ENCODE measurements around the gene PLA2G4E. TPM values are rescaled to one million over a fixed set of nuclear protein-coding genes. Genes with fewer than 3 reads are reported as not detected.

Gene PLA2G4E
- total RNA-seq, 1 donor from 2014 or later: not detected

DNA sequence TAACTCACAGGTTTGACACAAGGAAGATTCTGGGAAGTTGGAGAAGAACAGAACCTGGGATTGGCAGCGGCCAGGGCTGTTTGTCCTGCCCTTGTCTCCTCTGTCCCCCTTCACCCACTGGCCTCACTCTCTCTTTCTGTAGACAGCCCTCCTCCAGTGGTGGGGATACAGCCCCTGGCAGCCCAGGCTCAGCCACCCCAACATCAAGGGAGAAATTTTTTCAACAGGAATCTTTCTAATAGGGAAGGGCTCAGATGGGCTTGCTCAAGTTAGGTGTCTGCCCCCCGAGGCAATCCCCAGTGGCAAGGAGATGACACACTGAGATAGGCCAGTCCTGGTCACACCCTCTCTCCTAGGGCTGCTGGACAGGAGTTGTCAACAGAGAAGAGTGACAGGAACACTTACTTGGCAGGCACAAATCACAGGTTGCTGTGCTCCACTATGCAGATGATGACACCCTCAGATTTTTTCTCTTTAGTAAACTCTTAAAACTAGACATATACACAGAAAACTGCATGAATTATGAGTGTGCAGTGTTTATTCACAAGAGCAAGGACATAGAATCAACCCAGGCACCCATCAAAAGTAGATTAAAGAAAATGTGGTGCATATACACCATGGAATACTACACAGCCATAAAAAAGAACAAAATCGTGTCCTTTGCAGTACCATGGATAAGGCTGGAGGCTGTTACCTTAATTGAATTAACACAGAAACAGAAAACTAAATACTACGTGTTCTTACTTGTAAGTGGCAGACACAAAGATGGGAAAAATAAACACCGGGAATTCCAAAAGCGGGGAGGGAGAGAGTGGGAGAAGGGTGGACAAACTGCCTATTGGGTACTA, 37.2 kb upstream of the PLA2G4E start:
- TF ChIP-seq, protein P1, sequence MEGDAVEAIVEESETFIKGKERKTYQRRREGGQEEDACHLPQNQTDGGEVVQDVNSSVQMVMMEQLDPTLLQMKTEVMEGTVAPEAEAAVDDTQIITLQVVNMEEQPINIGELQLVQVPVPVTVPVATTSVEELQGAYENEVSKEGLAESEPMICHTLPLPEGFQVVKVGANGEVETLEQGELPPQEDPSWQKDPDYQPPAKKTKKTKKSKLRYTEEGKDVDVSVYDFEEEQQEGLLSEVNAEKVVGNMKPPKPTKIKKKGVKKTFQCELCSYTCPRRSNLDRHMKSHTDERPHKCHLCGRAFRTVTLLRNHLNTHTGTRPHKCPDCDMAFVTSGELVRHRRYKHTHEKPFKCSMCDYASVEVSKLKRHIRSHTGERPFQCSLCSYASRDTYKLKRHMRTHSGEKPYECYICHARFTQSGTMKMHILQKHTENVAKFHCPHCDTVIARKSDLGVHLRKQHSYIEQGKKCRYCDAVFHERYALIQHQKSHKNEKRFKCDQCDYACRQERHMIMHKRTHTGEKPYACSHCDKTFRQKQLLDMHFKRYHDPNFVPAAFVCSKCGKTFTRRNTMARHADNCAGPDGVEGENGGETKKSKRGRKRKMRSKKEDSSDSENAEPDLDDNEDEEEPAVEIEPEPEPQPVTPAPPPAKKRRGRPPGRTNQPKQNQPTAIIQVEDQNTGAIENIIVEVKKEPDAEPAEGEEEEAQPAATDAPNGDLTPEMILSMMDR (conservative IDR thresholded peaks at IDR 0.05): no peak
- DNase-seq (ENCODE audit: low read depth, low spot score): no peak
- Mint-ChIP-seq H3K27ac (ENCODE audit: unreplicated experiment) (no peak overlapping the region), H3K4me1 (peaks cover 5% of the 10 kb centered on the region), H3K27me3 (ENCODE audit: low read depth) (peaks cover 38% of the 10 kb centered on the region), H3K4me3 (no peak overlapping the region), H3K9me3 (no peaks in the 10 kb centered on the region), H3K36me3 (ENCODE audit: low read depth) (no peaks in the 10 kb centered on the region)

DNA sequence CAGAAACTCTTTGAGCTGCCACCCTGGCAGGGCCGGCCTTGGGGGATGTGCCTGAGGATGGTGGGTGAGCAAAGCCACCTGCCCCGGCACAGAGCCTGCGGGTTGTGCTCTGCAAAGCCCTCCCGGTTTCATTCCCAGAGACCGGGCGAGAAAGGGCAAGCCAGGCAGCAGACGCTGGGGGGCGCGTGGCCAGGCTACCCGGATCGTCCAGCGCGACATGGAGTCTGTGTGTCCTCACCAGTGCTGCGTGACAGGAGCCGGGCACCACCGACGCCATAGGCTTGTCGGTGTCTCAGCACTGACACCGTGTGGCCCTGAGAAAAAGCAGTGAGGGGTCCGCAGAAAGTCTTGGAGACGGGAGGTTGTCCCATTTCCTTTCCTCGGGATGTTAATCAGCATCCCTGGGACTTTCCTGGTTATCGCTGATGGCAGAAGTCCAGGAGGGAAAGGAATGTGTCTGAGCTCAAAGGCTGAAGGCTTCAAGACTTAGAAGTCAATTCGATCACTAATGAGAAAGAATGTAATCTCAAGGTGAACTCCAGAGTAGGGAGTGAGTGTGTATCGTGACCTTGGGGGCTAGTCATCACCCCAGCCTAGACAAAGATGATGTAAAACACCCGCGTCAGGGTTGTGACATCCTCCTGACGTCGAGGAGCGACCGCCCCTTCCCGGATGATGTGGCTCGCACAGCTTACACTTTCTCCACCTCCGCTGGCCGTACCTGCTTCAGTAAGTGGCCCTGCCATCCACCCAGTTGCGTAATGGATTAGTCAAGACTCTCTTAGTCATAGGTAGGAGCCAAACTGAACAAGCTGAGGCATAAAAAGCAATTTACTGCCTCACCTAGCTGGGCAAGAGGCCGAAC, 36.3 kb upstream of the PLA2G4E start:
- TF ChIP-seq, protein P1 (conservative IDR thresholded peaks at IDR 0.05): peak; percentile 70
- Mint-ChIP-seq H3K27ac (ENCODE audit: unreplicated experiment) (no peak overlapping the region), H3K9me3 (no peaks in the 10 kb centered on the region), H3K36me3 (ENCODE audit: low read depth) (no peaks in the 10 kb centered on the region), H3K4me3 (no peak overlapping the region), H3K27me3 (ENCODE audit: low read depth) (peaks cover 38% of the 10 kb centered on the region), H3K4me1 (peaks cover 5% of the 10 kb centered on the region)
- DNase-seq (ENCODE audit: low read depth, low spot score): peak; percentile 75

DNA sequence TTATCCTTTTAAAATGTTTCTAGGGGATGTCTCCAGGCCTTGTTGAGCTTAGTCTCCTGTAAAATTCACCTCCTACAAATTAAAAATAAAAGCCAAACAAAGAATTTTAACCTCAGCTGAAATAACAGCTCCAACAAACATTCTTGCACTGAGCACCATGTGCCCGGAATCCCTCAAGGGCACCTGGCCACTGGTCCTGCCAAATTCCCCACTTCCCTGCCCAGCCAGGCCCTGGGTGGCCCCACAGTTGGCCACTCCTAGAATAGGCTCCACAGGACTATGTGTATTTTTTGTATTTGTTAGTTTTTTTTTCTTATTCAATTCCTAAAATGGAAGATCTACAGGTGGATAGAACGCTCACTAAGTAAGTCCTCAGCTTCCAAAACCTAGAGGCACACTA, 33.1 kb upstream of the PLA2G4E start:
- DNase-seq (ENCODE audit: low read depth, low spot score): no peak
- Mint-ChIP-seq H3K4me1 (peaks cover 5% of the 10 kb centered on the region), H3K9me3 (no peaks in the 10 kb centered on the region), H3K27me3 (ENCODE audit: low read depth) (peaks cover 33% of the 10 kb centered on the region), H3K27ac (ENCODE audit: unreplicated experiment) (no peak overlapping the region), H3K4me3 (no peak overlapping the region), H3K36me3 (ENCODE audit: low read depth) (no peaks in the 10 kb centered on the region)
- TF ChIP-seq, protein P1 (conservative IDR thresholded peaks at IDR 0.05): no peak

DNA sequence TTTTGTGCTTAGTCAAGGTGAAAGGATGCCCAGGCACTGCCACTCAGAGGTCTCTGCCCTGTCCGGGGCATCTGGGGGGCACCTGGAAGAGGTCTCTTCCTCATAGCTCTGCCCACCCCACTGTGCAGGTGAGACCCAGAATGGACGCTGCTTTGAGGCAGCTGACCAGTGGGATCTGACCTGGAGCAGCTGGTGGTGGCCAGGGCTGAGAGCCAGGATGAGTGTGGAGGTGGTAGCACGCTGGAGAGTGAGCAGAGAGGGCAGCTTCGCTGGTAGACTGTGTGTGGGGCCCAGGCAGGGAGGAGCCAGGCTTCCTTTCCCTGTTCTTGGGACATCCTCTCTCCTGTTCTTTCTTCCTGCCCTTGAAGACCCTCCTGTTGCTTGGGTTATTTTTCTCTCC, 32.2 kb upstream of the PLA2G4E start:
- Mint-ChIP-seq H3K27me3 (ENCODE audit: low read depth) (peaks cover 29% of the 10 kb centered on the region), H3K36me3 (ENCODE audit: low read depth) (no peaks in the 10 kb centered on the region), H3K27ac (ENCODE audit: unreplicated experiment) (no peak overlapping the region), H3K9me3 (no peaks in the 10 kb centered on the region), H3K4me3 (no peak overlapping the region), H3K4me1 (peaks cover 5% of the 10 kb centered on the region)
- DNase-seq (ENCODE audit: low read depth, low spot score): no peak
- TF ChIP-seq, protein P1 (conservative IDR thresholded peaks at IDR 0.05): no peak

DNA sequence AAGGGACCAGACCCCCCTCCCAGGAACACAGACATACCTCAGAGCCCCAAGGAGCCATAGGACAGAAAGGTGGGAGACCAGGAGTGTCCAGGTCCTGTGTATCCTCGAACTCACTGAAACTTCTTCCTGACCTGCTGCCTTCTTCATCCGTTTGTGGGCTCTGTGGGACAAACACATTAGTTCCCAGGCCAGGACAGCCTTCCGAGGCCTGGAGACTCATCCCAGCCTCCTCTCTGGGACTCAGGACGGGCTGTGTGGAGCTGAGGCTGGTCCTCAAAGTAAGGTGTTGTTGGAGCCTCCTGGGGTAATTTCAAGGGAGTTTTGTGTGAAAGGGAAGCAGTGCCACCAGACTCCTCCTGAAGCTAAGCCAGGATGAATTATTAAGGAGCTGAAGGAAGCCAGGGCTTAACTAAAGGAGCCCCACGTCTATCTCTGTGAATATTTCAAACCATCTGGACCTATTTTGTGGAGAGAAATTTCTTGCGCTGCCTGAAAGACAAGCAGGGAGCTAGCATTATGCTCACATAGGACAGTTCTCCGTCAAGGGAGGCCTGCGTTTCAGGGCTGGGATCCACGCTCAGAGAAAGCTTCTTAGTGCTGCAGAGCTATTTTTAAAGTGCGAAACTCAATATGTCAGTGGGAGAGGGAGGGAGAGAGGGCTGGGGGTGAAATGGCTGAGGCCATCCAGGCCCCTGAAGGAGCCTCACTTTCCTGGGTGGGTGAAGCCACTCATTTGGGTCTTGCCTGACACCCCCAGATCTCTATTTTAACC, 29.8 kb upstream of the PLA2G4E start:
- peak overlapping the region; percentile 89 for H3K27ac Mint-ChIP-seq (ENCODE audit: unreplicated experiment)
- no peaks in the 10 kb centered on the region for H3K36me3 Mint-ChIP-seq (ENCODE audit: low read depth)
- TF ChIP-seq, protein P1 (conservative IDR thresholded peaks at IDR 0.05): no peak
- H3K27me3 Mint-ChIP-seq (ENCODE audit: low read depth): peaks cover 13% of the 10 kb centered on the region
- no peak overlapping the region for H3K4me3 Mint-ChIP-seq
- H3K4me1 Mint-ChIP-seq: no peaks in the 10 kb centered on the region
- H3K9me3 Mint-ChIP-seq: no peaks in the 10 kb centered on the region
- no peak for DNase-seq (ENCODE audit: low read depth, low spot score)
